Activated CD8-positive, alpha-beta memory T cell treated with anti-CD3 and anti-CD28 coated beads for 48 hours (primary cell): Measurements from ENCODE around the gene ATRIP.
"Not testable (repeated sequence)": the region's sequence is repeated elsewhere in the genome, so short reads cannot be mapped to it uniquely, and the experiment has no call there.

Source experiments
- DNase-seq, 3 experiments: peaks; one replicate each; pipeline ENCODE4 v3.0.0-alpha.2; 2020; ENCODE audit warnings: low read depth in 2 of 3, low spot score in 2 of 3

The ATRIP gene

DNA sequence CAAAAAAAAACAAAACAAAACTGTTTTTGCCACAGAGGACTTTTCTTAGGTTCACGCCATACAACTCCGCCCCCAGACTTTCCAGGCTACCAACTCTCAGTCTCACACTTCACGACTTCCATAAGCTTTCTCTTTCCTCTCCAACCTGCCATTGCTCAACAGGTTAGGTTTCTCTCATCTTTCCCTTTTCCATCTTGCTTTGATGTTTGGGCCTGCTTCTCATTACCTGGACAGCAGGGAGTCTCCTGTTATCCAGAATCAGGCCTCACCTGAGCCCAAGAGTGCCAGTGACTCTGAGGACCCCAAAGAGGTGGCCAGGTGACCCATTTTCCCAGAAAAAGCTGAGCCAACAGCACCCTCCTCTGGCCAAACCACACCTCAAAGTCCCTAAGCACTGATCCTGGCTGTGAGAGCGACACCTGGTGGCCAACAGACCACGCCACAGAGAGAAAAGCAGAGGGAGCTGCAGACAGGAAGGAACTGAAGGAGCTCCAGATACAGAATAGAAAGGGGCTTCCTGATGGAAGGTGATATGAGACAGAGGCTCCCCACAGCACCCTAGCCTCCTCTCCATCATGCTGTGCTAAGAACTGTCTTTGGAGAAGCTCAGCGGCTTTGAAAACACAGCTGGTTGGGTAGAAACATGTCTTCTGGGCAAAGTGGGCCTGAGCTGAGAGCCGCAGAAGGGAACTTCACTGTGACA lies 10.6 kb upstream of the ATRIP start:
- DNase-seq: peak; percentile 57 to 69 (median 68)

DNA sequence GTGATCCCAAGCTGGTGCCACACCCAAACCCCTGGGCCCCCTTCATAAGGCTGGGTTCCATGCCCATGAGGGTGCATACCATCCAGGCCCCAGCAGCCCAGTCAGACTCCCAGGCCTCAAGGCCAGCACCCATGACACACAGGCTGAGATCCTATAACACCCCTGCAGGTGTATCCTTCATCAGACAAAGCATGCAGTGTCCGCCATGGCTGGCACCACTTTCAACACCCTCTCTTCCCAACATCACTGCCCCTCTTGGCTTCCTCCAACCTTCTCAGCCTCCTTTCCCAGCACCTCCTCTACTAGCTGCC lies 10.1 kb upstream of the ATRIP start:
- DNase-seq: no peak

DNA sequence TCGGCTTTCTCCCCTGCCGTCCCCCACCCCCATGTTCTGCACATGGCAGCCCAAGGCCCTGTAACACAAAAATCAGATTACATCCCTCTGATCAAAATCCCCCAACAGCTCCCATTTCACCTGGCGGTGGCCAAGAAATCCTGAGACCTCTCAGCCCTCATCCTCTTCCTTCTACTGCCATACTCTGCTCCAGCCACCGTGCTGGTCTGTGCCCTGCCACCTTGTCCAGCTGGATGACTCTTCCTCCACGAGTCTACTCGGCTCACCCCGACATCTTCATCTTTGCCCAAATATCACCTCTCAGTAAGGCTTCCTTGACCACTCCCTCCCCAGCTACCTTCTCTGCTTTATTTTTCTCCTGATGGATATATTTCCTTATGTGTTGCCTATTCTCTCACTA lies 9.7 kb upstream of the ATRIP start:
- DNase-seq: no peak

DNA sequence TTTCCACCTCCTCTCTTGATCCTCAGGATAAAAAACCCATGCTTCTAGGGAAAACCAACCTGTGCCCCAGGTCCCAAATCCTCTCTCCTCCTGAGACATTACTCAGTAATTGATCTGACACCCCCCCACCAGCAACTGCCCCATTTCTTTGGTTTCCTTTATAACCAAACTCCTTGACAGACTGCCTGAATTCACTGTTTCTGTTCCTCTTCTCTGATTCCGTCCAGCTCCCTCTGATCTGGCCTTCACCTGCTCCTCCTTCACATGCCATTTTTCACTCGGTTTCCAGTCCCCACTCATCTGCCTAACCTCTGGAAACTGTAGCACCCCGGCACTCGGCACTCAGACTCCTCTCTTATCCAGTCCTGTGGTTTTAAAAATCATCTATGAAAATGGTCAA lies 8.7 kb upstream of the ATRIP start:
- DNase-seq: no peak

DNA sequence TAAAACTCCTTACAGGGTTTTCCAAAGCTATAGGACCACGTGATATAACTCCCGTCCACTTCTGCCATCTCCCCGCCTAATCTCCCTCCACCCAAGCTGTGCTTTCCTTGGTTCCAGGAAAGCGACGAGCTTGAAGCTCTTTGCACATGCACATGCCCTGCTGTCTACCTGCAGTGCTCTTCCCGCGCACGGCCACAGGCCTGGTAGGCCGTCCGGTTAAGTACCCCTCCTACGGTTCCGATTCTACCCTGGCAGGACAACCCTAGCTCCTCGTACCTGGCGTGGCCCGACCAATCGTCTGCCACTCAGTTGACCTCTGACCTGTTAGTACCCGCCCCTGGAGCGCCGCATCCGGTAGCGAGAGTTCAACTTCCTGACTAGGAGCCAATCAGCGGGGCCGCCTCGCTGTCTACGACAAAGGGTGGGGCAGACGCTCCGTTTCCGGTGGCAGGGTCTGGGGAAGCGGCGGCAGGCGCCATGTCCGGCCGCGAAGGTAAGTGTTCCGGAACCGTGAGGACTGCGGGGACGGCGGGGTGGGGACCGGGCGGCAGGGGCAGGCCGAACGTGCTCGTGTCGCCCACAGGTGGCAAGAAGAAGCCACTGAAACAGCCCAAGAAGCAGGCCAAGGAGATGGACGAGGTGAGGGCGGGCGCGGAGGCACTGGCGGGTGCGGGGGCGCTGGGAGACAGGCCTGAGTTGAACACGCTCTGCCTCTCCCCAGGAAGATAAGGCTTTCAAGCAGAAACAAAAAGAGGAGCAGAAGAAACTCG lies 6.5 kb upstream of the ATRIP start, which contains the start of the genes CCDC51 and TMA7:
Gene CCDC51, minus strand, starts transcription at position 300 of the 770 bp plus-strand sequence. CDS start 4,991 bp downstream, outside the sequence.
Gene TMA7, plus strand, starts transcription at position 438 of the 770 bp plus-strand sequence. Its CDS starts 40 bp downstream, at position 478.
- peak; percentile 88 to 96 (median 93) for DNase-seq

DNA sequence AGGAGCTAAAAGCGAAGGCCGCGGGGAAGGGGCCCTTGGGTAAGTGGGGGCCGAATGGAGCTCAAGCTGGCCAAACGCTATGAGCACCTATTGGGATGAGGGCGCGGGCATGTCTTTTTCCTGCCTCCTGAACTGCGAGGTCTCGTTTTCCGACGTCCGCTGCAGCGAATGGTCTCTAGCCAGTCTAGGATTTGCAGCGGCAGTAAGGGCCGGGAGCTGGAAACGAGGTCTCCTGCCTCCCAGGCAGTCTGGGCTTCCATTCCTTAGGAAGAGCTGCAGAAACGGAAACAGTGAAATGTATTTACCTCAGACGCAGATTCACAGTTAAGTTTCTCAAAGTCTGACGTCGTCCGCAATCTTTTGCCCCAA lies 6.0 kb upstream of the ATRIP start:
- DNase-seq: no peak

DNA sequence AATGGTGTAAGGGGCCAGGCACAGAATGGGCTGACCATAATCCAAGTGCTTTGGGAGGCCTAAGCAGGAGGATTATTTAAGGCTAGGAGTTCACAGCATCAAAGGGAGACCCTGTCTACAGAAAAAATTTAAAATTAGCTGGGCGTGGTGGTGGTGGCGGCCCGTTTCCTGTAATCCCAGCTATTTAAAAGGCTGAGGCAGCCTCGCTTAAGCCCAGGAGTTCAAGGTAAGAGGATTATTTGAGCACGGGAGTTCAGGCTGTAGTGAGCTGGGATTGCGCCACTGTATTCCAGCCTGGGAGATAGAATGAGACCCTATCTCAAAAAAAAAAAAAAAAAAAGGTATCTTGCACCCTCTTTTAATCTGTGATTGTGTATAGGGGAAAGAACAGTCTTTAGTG lies 4.6 kb upstream of the ATRIP start:
- no peak for DNase-seq

DNA sequence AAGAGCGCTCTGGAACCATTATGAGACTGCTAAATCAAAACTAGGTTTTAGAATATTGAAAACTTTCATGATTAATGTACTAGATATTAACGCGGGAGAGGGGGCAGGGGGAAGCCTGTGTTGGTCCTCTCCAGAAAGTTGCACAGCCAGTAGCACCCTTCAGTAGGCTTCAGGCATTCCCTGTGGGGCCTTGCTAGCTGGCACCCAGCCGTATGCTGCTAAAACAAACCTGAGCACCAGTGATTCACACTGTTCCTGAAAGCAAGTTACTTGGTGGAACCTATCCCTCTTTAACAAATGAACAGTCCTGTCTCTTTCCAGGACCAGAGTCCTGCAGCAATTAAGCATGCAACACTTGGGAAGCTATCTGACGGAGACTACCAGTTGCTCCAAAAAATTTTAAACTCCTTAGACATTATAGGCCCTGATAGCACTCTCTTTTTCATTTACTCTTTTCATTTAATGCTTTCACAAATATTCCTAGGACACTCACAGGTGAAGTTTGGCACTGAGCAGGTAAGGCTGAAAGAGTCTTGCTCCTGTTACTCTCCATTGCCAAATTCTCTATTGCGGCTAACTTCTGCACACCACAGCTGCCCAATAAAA lies 1.2 kb upstream of the ATRIP start:
- DNase-seq: no peak

DNA sequence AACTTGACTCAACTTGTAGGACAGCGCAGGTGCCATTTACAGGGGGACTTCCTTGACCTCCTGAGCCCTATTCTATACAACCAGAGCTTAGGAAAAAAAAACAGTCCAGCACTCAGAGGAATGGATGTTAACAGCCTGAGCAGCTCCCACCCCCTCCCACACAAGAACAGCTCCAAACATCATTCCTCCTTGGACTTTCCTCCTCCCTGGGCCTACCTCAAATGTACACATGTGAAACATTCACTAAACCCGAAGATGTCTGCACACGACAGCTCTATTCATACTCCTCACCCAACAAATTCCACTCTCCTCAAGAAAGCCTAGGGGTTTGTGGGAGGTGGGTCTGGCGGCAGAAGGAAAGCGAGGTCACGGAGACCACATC lies 503 bp upstream of the ATRIP start:
- DNase-seq: no peak

DNA sequence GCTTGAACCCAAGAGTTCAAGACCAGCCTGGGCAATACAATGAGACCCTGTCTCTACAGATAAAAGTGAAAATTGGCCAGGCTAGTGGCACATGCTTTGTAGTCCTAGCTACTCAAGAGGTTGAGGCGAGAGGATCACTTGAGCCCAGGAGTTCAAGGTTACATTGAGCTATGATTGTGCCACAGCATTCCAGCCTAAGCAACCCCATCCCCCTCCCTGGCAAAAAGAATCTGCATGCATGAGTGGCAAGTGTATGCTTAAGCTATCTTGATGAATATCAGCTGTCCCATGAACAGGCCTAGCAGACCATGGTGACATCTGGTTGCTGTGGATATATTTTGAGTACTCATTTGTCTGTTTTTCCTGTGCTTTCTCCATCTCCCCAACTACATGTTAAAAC lies 4.7 kb downstream of the ATRIP start:
- no peak for DNase-seq

DNA sequence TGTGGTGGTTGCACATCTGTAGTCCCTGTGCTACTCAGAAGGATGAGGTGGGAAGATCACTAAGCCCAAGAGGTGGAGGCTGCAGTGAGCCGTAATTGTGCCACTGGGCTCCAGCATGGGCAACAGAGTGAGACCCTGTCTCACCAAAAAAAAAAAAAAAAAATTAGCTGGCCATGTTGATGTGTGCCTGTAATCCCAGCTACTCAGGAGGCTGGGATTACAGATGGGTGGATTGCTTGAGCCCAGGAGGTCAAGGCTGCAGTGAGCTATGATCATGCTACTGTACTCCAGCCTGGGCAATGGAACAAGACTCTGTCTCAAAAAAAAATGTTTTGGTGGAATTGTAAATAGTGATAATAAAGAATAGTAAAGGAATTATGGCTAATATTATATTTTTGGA lies 9.9 kb downstream of the ATRIP start:
- no peak for DNase-seq

DNA sequence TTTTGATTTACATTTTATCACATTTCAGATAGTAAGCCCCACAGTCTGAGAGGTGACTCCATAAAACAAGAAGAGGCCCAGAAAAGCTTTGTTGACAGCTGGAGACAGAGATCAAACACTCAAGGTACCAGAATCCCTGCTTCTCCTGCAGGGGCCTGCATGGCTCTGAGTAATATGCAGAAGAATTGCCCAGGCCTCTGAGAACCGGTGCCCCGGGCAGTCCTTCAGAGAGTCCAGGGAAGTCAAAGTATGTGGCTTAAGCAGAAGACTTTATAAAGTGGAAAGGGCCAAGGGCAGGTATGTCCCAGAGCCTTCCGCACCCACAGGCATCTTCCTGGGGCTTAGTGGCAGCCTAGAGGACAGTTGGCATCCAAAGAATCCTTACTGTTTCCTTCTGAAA lies 12.8 kb downstream of the ATRIP start:
- DNase-seq: no peak

DNA sequence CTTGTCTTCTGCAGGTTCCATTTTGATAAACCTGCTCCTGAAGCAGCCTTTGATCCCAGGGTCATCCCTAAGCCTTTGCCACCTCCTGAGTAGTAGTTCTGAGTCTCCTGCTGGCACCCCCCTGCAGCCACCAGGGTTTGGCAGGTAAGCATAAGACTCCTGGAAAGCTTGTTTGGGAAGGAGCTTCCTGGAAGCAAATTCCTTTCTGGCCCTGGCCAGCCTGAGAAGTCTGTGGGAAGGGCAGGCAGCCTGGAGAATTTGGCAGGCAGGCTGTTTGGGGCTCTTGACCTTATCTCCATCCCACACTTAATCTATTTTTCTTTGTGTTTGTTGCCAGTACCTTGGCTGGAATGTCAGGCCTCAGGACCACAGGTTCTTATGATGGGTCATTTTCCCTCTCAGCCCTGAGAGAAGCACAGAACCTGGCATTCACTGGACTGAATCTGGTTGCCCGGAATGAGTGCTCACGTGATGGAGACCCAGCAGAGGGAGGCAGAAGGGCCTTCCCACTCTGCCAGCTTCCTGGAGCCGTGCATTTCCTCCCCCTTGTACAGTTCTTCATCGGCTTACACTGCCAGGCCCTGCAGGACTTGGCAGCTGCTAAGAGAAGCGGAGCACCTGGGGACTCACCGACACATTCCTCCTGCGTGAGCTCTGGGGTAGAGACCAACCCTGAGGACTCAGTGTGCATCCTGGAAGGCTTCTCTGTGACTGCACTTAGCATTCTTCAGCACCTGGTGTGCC lies 13.4 kb downstream of the ATRIP start:
- DNase-seq: no peak

DNA sequence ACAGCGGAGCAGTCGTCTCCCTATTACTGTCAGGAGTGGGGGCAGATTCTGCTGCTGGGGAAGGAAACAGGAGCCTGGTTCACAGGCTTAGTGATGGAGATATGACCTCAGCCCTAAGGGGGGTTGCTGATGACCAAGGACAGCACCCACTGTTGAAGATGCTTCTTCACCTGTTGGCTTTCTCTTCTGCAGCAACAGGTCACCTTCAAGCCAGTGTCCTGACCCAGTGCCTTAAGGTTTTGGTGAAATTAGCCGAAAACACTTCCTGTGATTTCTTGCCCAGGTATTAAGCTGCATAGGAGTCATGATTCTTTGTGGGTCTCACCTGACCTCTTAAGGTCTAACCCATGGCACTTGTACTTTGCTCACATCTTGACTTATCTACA lies 14.0 kb downstream of the ATRIP start:
- no peak for DNase-seq

DNA sequence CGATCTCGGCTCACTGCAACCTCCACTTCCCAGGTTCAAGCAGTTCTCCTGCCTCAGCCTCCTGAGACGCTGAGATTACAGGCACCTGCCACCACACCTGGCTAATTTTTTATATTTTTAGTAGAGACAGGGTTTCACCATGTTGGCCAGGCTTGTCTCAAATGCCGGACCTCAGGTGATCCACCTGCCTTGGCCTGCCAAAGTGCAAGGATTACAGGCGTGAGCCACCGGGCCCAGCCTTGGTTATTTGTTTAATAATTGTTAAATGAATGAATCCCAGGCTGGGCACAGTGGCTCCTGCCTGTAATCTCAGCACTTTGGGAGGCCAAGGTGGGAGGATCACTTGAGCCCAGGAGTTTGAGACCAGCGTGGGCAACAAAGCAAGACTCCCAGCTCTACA lies 15.2 kb downstream of the ATRIP start:
- DNase-seq: not testable (repeated sequence)

DNA sequence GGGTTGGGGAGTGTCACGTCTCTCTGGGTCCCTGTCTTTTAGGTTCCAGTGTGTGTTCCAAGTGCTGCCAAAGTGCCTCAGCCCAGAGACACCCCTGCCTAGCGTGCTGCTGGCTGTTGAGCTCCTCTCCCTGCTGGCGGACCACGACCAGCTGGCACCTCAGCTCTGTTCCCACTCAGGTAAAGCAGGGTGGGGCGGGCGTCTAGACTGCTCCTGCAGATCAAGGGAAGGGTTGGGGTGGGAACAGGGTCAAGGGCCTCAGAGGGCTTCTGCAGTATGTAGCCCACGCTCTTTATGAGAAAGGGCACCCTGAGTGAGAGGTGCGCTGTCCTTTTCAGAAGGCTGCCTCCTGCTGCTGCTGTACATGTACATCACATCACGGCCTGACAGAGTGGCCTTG lies 17.2 kb downstream of the ATRIP start:
- DNase-seq: no peak

DNA sequence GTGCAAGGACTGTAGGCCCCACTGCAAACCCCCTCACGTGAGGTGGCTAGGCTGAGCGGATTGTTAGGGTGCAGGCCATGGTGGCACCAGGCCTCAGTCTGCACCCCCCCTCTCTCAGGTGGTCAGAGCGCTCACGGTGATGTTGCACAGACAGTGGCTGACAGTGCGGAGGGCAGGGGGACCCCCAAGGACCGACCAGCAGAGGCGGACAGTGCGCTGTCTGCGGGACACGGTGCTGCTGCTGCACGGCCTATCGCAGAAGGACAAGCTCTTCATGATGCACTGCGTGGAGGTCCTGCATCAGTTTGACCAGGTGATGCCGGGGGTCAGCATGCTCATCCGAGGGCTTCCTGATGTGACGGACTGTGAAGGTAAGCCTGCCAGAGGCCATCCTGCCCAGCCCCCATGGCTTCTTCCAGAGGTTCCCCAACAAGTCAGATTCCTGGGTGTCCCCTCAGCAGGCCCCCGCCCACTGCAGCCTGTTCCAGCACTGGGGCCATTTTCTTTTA lies 18.2 kb downstream of the ATRIP start:
- no peak for DNase-seq

DNA sequence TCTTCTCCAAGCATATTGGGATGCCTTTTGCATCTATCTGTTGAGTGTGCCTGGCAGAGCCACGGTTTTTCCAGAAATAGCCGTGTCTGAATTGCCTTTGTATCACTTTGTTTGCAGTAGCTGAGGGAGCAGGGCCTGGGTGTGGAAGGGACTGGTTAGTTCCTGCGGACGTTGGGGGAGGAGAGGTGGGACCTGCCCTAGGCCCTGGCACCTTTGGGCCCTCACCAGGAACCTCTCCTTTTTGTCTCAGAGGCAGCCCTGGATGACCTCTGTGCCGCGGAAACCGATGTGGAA lies 18.6 kb downstream of the ATRIP start:
- DNase-seq: no peak

DNA sequence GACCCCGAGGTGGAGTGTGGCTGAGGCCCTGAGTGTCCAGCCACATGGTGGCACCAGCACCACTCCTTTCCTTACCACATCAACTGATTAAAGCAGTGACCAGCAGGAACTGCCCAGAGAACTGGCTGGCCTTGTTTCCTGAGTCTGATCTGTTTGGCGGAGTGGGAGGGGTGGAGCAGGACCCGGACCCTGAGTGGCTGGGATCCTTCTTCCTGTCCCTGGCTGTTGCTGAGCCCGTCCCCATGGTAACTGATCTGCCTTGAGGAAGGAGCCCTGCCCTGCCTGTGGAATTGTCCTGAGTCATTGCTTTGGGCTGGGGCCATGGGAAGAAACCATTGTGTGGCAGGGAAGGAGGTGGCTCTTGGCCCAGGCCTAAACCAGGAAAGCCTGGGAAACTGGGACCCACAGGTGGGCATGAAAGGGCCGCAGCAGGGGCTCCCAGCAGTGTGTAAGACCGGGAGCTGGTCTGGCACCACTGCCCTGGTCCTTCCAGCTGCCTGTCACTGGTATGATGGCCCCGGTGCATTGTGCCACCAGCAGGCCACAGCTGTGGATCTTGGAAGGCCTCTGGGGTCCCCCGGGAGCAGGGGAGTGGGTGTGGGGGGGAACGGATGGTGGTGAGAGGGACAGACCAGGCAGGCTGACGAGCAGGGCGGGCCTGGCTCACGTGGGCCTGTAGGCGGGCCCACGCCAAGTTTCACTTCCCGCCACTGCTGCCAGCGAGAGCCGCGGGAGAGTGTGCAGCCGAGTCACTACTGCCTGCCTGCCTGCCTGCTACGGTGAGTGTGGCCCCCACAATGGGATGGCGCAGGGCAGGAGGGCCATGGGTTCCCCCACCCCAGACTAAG lies 19.2 kb downstream of the ATRIP start:
- peak; percentile 52 to 70 (median 65) for DNase-seq

DNA sequence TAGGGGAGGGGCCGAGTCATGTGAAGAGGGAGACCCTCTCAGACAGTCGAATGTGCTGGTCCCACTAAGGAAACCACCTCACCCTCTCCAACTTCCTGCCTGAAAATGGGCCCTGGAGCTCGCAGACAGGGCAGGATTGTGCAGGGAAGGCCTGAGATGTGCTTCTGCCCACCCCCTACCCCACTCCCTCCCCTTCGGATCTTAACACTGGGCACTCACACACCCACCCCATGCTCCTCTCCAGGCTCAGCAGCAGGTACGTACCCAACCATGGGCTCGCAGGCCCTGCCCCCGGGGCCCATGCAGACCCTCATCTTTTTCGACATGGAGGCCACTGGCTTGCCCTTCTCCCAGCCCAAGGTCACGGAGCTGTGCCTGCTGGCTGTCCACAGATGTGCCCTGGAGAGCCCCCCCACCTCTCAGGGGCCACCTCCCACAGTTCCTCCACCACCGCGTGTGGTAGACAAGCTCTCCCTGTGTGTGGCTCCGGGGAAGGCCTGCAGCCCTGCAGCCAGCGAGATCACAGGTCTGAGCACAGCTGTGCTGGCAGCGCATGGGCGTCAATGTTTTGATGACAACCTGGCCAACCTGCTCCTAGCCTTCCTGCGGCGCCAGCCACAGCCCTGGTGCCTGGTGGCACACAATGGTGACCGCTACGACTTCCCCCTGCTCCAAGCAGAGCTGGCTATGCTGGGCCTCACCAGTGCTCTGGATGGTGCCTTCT lies 20.0 kb downstream of the ATRIP start:
- no peak for DNase-seq
